A549 (cell line): ENCODE results near the gene RASA1.

ENCODE experiments used
- CTCF ChIP-seq: fragments of >200 bp; sonication (Bioruptor Twin); formaldehyde crosslinking; IDR thresholded peaks from 3 replicates; pipeline ENCODE4 v1.5.1; 2016
- EP300 ChIP-seq, 2 experiments: fragments of >200 bp; sonication (Bioruptor Twin); formaldehyde crosslinking; IDR thresholded peaks; 2 replicates in 1 of 2; 3 replicates in 1 of 2; pipeline ENCODE4 v1.6.1; 2016 to 2017
- HMGXB4 ChIP-seq: fragments of 250-450 bp; sonication (Bioruptor Pico); IDR thresholded peaks from 2 replicates; pipeline ENCODE4 v1.5.0; 2021; ENCODE audit warnings: mild to moderate bottlenecking, moderate library complexity, borderline replicate concordance
- JUNB ChIP-seq: fragments of >200 bp; sonication (Bioruptor Twin); formaldehyde crosslinking; IDR thresholded peaks from 2 replicates; pipeline ENCODE4 v1.6.1; 2016
- MYC ChIP-seq: IDR thresholded peaks from 2 replicates; pipeline ENCODE4 v1.6.1; 2012; ENCODE audit warnings: mild to moderate bottlenecking, inconsistent platforms, low read length, improper control_type of control experiment, borderline replicate concordance
- PHF8 ChIP-seq: fragments of 200-600 bp; sonication (generic); IDR thresholded peaks from 2 replicates; pipeline ENCODE4 v1.6.1; 2016; ENCODE audit warnings: low read depth, mild to moderate bottlenecking, antibody characterized with exemption, moderate library complexity, borderline replicate concordance
- REST ChIP-seq: fragments of 200-600 bp; sonication (generic); IDR thresholded peaks from 2 replicates; pipeline ENCODE4 v1.6.1; 2016; ENCODE audit warnings: antibody characterized with exemption, mild to moderate bottlenecking, moderate library complexity

- TF ChIP-seq CTCF: no peak
- TF ChIP-seq REST: no peak
- TF ChIP-seq MYC: no peak
- no peak for TF ChIP-seq PHF8
- TF ChIP-seq HMGXB4 (CRISPR knock-in tag): no peak
- no peak for TF ChIP-seq EP300 (IDR thresholded peaks at IDR 0.05)
- TF ChIP-seq JUNB: no peak
Observed at GRCh38 chr5:87438231-87438630, 170.5 kb downstream of the RASA1 start.
